OCI-LY3 (cell line): Measurements from ENCODE around the gene ST3GAL3.

Experiments used
- H2AFZ ChIP-seq: fragments of 200-600, 300-600 bp; shearing (Covaris generic); 2 replicates; pipeline ENCODE4 v1.6.0; 2014; ENCODE audit warnings: antibody characterized with exemption, low read depth, low read length
- H3K27ac ChIP-seq: fragments of 200-600, 300-600 bp; sonication (generic); 2 replicates; pipeline ENCODE4 v1.5.1; 2014; ENCODE audit warnings: mild to moderate bottlenecking, low read length, moderate library complexity, mixed read lengths
- H3K27me3 ChIP-seq: fragments of 200-600, 300-600 bp; sonication (generic); 2 replicates; pipeline ENCODE4 v1.6.1; 2014; ENCODE audit warnings: low read depth, low read length, mixed read lengths
- H3K36me3 ChIP-seq: fragments of 200-600, 300-600 bp; sonication (generic); replicated peaks from 2 replicates; pipeline ENCODE3; 2014; ENCODE audit warnings: low read depth, low read length, mixed read lengths
- H3K4me1 ChIP-seq: fragments of 300-600, 200-600 bp; sonication (generic); 2 replicates; pipeline ENCODE4 v1.6.1; 2014; ENCODE audit warnings: low read length, mixed read lengths
- H3K4me2 ChIP-seq: fragments of 200-600, 300-600 bp; sonication (generic); 2 replicates; pipeline ENCODE4 v1.6.1; 2014; ENCODE audit warnings: low read length, mixed read lengths
- H3K4me3 ChIP-seq: fragments of 300-600, 200-600 bp; sonication (generic); 2 replicates; pipeline ENCODE4 v1.5.1; 2014; ENCODE audit warnings: antibody characterized with exemption, mild to moderate bottlenecking, low read length, moderate library complexity
- H3K79me2 ChIP-seq: fragments of 300-600, 200-600 bp; shearing (Covaris generic); 2 replicates; pipeline ENCODE4 v1.6.1; 2014; ENCODE audit warnings: mild to moderate bottlenecking, low read length, mixed read lengths
- H3K9ac ChIP-seq: fragments of 300-600, 200-600 bp; shearing (Covaris generic); 2 replicates; pipeline ENCODE4 v1.6.0; 2014; ENCODE audit warnings: mild to moderate bottlenecking, low read length, moderate library complexity
- H3K9me3 ChIP-seq: fragments of 200-600, 300-600 bp; shearing (Covaris generic); 2 replicates; pipeline ENCODE4 v1.6.1; 2014; ENCODE audit warnings: low read length, mixed read lengths; ENCODE audit not compliant: insufficient read depth
- H4K20me1 ChIP-seq: fragments of 200-600, 300-600 bp; sonication (generic); 2 replicates; pipeline ENCODE4 v1.6.1; 2016; ENCODE audit warnings: low read length, mixed read lengths; ENCODE audit not compliant: insufficient read depth
- EZH2phosphoT487 ChIP-seq: fragments of 200-600 bp; shearing (Covaris generic); IDR thresholded peaks from 2 replicates; pipeline ENCODE4 v1.6.1; 2018; ENCODE audit warnings: antibody characterized with exemption, mixed run types, low read depth
- TF ChIP-seq, protein P1 (sequence below): fragments of 200-600, 300-600 bp; sonication (generic); IDR thresholded peaks from 2 replicates; pipeline ENCODE4 v1.5.1; 2014; ENCODE audit warnings: antibody characterized with exemption, low read length, low read depth

Gene ST3GAL3

DNA sequence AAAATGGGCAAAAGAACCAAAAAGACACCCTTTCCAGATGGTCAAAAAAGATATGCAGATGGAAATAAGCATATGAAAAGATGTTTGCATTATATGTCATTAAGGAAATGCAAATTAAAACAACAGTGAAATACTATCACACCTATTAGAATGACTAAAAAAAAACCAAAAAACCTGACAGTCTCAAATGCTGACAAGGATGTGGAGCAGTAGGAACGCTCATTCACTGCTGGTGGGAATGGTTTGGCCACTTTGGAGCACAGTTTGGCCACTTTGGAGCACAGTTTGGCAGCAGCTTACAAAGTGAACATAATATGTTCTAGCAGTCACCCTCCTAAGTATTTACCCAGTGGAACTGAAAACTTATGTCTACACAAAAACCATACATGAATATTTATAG lies 121.2 kb downstream of the ST3GAL3 start:
- Histone ChIP-seq H2AFZ (no peak overlapping the region), H4K20me1 (no peaks in the 10 kb centered on the region), H3K27me3 (no peaks in the 10 kb centered on the region), H3K27ac (no peak overlapping the region), H3K4me3 (no peak overlapping the region), H3K9ac (no peak overlapping the region), H3K79me2 (no peaks in the 10 kb centered on the region), H3K4me2 (no peak overlapping the region), H3K36me3 (no peaks in the 10 kb centered on the region), H3K9me3 (no peaks in the 10 kb centered on the region), H3K4me1 (peaks cover 32% of the 10 kb centered on the region)
- TF ChIP-seq, protein P1, sequence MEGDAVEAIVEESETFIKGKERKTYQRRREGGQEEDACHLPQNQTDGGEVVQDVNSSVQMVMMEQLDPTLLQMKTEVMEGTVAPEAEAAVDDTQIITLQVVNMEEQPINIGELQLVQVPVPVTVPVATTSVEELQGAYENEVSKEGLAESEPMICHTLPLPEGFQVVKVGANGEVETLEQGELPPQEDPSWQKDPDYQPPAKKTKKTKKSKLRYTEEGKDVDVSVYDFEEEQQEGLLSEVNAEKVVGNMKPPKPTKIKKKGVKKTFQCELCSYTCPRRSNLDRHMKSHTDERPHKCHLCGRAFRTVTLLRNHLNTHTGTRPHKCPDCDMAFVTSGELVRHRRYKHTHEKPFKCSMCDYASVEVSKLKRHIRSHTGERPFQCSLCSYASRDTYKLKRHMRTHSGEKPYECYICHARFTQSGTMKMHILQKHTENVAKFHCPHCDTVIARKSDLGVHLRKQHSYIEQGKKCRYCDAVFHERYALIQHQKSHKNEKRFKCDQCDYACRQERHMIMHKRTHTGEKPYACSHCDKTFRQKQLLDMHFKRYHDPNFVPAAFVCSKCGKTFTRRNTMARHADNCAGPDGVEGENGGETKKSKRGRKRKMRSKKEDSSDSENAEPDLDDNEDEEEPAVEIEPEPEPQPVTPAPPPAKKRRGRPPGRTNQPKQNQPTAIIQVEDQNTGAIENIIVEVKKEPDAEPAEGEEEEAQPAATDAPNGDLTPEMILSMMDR = no peak
- no peak for TF ChIP-seq EZH2phosphoT487

DNA sequence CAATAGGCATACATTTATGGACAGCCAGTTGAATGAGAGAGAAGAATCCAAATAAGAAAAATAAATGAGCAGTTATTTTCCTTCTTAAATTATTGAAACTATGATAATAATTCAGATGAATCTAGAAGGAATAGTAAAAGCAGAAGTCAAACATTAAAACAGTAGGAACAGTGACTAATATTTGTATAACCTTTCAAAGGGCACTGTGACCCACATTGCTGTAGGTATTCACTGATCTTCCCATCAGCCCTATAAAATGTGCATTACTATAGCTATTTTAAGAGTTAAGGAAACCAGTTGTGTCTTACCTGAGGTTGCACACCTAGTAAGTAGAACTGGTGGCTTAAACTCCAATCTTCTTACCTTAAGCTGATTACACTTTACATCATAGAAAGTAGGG lies 123.5 kb downstream of the ST3GAL3 start:
- Histone ChIP-seq H3K9me3 (peaks cover 13% of the 10 kb centered on the region; the same call in 1 of the 2 replicates), H3K27me3 (no peaks in the 10 kb centered on the region), H3K79me2 (no peaks in the 10 kb centered on the region), H3K4me2 (peak overlapping the region; percentile 69), H3K9ac (no peak overlapping the region), H4K20me1 (no peaks in the 10 kb centered on the region), H3K36me3 (no peaks in the 10 kb centered on the region), H3K4me3 (no peak overlapping the region), H3K27ac (no peak overlapping the region), H2AFZ (no peak overlapping the region), H3K4me1 (peaks cover 55% of the 10 kb centered on the region)
- TF ChIP-seq, protein P1 = no peak
- no peak for TF ChIP-seq EZH2phosphoT487

DNA sequence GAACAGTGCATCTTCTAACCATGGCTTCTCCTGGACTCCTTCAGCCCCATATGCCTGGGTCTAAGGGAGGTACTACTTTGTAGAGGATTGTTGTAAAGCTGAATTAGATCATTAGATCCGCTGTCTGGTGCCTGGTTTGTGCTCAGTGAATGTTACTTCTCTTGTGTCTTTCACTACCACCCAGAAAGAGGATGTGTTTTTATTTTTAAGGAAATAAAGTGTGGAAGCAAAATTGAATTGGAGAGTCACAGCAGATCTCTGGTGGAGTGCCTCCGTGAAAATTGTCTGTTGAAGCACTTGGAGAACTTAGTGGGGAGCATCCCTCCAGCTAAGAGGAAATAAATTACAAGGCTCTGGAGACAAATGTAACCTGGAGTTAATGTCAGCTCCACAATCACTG lies 124.5 kb downstream of the ST3GAL3 start:
- H3K9ac ChIP-seq = peak overlapping the region; percentile 23; the same call in 1 of the 2 replicates
- H3K4me1 ChIP-seq = peaks cover 65% of the 10 kb centered on the region
- H4K20me1 ChIP-seq = no peaks in the 10 kb centered on the region
- peak overlapping the region; percentile 43 for H3K4me3 ChIP-seq
- H3K36me3 ChIP-seq = no peaks in the 10 kb centered on the region
- no peak overlapping the region for H2AFZ ChIP-seq
- no peaks in the 10 kb centered on the region for H3K27me3 ChIP-seq
- no peaks in the 10 kb centered on the region for H3K79me2 ChIP-seq
- H3K27ac ChIP-seq = peak overlapping the region; percentile 46
- peak overlapping the region; percentile 69 for H3K4me2 ChIP-seq
- H3K9me3 ChIP-seq = peaks cover 15% of the 10 kb centered on the region; the same call in 1 of the 2 replicates
- TF ChIP-seq, protein P1 = no peak
- TF ChIP-seq EZH2phosphoT487 = no peak

DNA sequence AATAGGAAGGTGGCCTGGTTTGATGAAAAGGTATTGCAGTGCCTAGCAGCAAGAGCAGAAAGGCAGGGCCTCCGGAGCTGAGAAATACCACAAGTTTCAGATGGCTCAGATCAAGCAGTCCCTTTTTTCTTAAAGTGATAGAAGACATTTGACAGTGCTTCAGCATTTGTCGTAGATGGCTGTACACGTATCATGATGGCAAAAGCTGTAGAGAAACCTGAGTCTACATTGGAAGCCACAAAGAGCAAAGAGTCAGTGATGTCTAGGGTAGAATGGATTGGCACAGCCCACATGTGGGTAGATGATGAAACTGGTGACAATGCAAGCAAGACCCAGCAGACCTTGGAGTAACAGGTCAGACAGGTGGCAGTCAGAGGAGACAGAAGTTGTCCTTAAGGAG lies 124.9 kb downstream of the ST3GAL3 start:
- no peak overlapping the region for H2AFZ ChIP-seq
- H3K27me3 ChIP-seq = no peaks in the 10 kb centered on the region
- peaks cover 66% of the 10 kb centered on the region for H3K4me1 ChIP-seq
- H3K36me3 ChIP-seq = no peaks in the 10 kb centered on the region
- no peak for TF ChIP-seq EZH2phosphoT487
- TF ChIP-seq, protein P1 = no peak
- peak overlapping the region; percentile 46 for H3K27ac ChIP-seq
- H4K20me1 ChIP-seq = no peaks in the 10 kb centered on the region
- peak overlapping the region; percentile 69 for H3K4me2 ChIP-seq
- H3K9me3 ChIP-seq = peaks cover 15% of the 10 kb centered on the region; the same call in 1 of the 2 replicates
- H3K9ac ChIP-seq = 0 out of 2 replicates have a peak overlapping the region, but pooled peaks have one; percentile 23
- peak overlapping the region; percentile 43 for H3K4me3 ChIP-seq
- H3K79me2 ChIP-seq = no peaks in the 10 kb centered on the region
